Activated CD4-positive, alpha-beta memory T cell treated with anti-CD3 and anti-CD28 coated beads, Interleukin-2, amount 10 ng/mL, durations not matched to agents 7 days and 5 days (primary cell): ENCODE measurements around the gene RLN3. TPM values are rescaled to one million over a fixed set of nuclear protein-coding genes. Genes with fewer than 3 reads are reported as not detected.

ENCODE experiments used
- CTCF ChIA-PET: fragments of 350-600 bp; sonication (Branson Sonifier 250); formaldehyde crosslinking; loops from one replicate; lab custom pipeline; 2021; ENCODE audit warnings: antibody characterized with exemption, inconsistent platforms; lab: Charles Lee
- POLR2A ChIA-PET: fragments of 350-600 bp; sonication (Branson Sonifier 250); formaldehyde crosslinking; loops from one replicate; lab custom pipeline; 2021; ENCODE audit warnings: antibody characterized with exemption; lab: Charles Lee
- DNase-seq: peaks from one replicate; pipeline ENCODE4 v3.0.0-alpha.2; 2020
- H3K27ac Mint-ChIP-seq: one replicate; pipeline ENCODE4 v1.8.0; 2021; ENCODE audit warnings: mild to moderate bottlenecking, mixed read lengths
- H3K27me3 Mint-ChIP-seq: one replicate; pipeline ENCODE4 v1.8.0; 2021; ENCODE audit warnings: mixed read lengths
- H3K36me3 Mint-ChIP-seq: one replicate; pipeline ENCODE4 v1.8.0; 2021; ENCODE audit warnings: low read depth, mixed read lengths
- H3K4me1 Mint-ChIP-seq: one replicate; pipeline ENCODE4 v1.8.0; 2021; ENCODE audit warnings: mixed read lengths
- H3K4me3 Mint-ChIP-seq: one replicate; pipeline ENCODE4 v1.8.0; 2021; ENCODE audit warnings: mild to moderate bottlenecking, mixed read lengths
- H3K9me3 Mint-ChIP-seq: one replicate; pipeline ENCODE4 v1.8.0; 2021; ENCODE audit warnings: mixed read lengths
- total RNA-seq, 2 experiments: library from RNA; stranded (reverse); gene quantifications; one replicate each; pipeline ENCODE4 v1.2.3, GENCODE V29; 2021

RLN3 gene
- total RNA-seq, 2 experiments from 2014 or later = not detected

DNA sequence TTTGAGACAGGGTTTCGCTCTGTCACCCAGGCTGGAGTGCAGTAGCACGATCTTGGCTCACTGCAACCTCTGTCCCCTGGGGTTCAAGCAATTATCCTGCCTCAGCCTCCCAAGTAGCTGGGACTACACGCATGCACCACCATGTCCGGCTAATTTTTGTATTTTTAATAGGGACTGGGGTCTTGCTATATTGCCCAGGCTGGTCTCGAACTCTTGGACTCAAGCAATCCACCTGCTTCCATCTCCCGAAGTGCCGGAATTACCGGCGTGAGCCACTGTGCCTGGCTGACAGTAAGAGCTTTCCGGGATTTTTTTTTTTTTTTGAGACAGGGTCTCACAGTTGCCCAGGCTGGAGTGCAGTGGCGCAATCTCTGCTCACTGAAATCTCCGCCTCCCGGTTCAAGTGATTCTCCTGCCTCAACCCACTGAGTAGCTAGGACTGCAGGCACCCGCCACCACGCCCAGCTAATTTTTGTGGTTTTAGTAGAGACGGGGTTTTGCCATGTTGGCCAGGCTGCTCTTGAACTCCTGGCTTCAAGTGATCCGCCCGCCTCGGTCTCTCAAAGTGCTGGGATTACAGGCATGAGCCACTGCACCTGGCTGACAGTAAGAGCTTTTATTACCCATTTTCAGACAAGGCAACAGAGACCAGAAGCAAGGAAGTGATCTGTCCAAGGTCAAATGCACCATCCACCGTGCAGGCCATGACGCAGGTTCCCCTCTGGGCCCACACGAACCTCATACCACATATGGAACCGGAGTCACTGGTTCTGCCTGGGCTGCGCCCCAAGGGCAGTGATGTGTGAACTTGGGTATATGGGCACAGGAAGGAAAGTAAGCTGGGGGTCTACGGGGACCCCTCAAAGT lies 42.8 kb upstream of the RLN3 start:
- Mint-ChIP-seq H3K27ac (peak overlapping the region; percentile 98), H3K27me3 (no peaks in the 10 kb centered on the region), H3K4me3 (peak overlapping the region; percentile 49), H3K9me3 (no peaks in the 10 kb centered on the region), H3K4me1 (peaks cover 80% of the 10 kb centered on the region), H3K36me3 (peaks cover 17% of the 10 kb centered on the region)
- ChIA-PET POLR2A (interaction anchor here (0.6 to 10.2 kb wide), 10 partner anchors 8 to 478 kb away, joined by 3 to 157 read pairs (median 4); partner anchors contain the start of genes DCAF15, IL27RA and RFX1), CTCF (interaction anchor here (1.0 to 1.4 kb wide), 3 partner anchors 32 to 151 kb away, joined by 3 read pairs; partner anchors contain the start of gene ASF1B)
- peak; percentile 33 for DNase-seq

DNA sequence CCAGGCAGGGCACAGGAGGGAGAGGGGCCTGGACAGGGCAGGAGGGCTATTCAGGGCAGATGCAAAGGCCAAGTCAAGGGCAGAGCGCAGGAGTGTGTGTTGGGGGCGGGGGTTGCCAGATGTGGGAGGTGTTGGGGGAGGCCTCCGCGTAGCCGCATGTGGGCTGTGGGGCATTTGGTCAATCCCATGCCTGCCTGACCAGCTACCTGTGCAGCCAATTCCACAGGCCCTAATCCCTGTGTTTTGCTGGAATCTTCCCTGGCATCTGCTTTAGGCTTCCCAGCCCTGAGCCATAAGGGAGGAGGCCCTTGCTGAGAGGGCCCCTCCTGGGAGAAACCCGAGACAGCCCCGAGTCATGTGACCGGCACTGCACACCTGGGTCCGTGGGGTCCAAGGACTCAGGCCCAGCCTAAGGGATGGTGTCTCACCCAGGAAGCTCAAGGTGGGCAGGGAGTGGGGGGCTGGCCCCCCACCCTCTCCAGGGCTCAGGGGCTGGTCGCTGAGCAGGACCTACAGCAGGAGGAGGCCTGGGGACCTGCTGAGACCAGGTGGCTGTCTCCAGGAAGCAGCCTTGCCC lies 42.1 kb upstream of the RLN3 start:
- CTCF ChIA-PET = interaction anchor here (1.0 to 1.4 kb wide), 3 partner anchors 33 to 151 kb away, joined by 3 to 4 read pairs (median 3); partner anchors contain the start of genes ASF1B and IL27RA
- peak overlapping the region; percentile 49 for H3K4me3 Mint-ChIP-seq
- no peaks in the 10 kb centered on the region for H3K9me3 Mint-ChIP-seq
- peaks cover 79% of the 10 kb centered on the region for H3K4me1 Mint-ChIP-seq
- H3K27ac Mint-ChIP-seq = peak overlapping the region; percentile 98
- H3K36me3 Mint-ChIP-seq = peaks cover 19% of the 10 kb centered on the region
- DNase-seq = peak; percentile 31
- no peaks in the 10 kb centered on the region for H3K27me3 Mint-ChIP-seq
- POLR2A ChIA-PET = interaction anchor here (0.8 to 10.2 kb wide), 10 partner anchors 8 to 104 kb away, joined by 3 to 157 read pairs (median 4); partner anchors contain the start of genes DCAF15, IL27RA and RFX1

DNA sequence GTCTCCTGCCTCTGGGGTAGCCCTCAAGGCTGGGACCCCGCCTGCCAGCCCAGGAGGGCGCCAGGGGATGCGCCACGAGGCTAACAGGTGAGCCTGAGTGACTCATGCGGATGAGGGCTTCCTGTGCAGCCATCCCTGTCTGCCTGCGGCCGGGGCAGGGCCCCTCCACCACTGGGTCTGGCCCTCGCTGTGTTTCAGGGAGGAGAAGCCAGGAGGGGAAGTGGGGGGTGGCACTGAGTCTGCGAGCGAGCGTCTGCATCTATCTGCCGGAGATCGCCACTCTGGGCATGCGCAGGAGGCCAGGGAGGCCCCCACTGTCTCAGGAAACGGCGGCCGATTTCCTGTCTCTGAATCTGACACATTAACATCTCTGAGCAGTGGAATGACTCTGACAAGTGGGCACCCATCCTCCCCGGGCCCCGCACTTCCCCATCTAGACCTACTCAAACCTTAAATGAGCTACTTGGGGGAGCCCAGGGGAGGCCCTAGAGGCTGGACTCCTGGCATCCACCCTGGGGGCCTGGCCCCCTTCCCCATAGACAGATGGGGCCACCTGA lies 41.5 kb upstream of the RLN3 start:
- H3K4me3 Mint-ChIP-seq = peak overlapping the region; percentile 59
- POLR2A ChIA-PET = interaction anchor here (0.9 to 10.2 kb wide), 8 partner anchors 9 to 79 kb away, joined by 3 to 157 read pairs (median 4); partner anchors contain the start of genes DCAF15, IL27RA and RFX1
- no peaks in the 10 kb centered on the region for H3K27me3 Mint-ChIP-seq
- peak overlapping the region; percentile 98 for H3K27ac Mint-ChIP-seq
- CTCF ChIA-PET = interaction anchor here (0.6 to 1.7 kb wide), 7 partner anchors 17 to 202 kb away, joined by 3 to 4 read pairs (median 3); partner anchors contain the start of genes ASF1B, IL27RA and RFX1
- H3K9me3 Mint-ChIP-seq = no peaks in the 10 kb centered on the region
- peaks cover 22% of the 10 kb centered on the region for H3K36me3 Mint-ChIP-seq
- DNase-seq = peak; percentile 99
- H3K4me1 Mint-ChIP-seq = peaks cover 77% of the 10 kb centered on the region

DNA sequence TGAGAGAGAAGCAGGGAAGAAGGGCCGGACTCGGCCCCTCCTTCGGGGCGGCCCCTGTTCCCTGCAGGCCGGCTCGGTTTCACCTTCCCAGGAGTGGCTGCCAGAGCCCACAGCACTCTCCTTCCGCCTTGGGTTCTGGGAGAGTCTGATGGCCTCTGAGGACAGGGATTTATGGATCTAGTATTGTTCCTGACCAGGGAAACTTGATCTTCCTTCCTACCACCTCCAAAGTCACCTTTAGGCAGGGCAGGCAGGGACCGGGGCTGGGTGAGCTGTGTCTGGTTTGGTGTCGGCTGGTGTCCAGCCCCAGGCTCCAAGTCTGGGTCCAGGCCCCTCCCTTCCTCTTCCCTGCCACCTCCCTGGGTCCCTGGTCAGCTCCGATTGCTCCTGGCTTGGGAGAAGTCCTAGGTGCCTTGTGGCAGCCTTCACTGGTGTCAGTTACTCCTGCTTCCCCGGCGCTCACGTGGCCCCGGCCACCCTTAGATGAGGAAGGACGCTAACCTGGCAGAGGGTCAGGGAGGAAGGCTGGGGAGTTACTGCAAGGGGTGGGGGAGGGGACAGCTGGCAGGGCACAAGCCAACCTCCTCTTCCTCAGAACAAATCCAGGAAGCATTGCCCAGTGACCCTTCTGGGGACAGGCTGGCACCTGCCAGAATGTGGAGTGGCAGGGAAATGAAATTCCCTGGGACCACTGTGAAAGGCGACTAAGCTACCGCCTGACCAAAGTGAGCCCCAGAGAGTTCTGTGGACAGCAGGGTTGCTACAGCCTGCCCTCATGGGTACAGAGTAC lies 40.7 kb upstream of the RLN3 start:
- no peaks in the 10 kb centered on the region for H3K27me3 Mint-ChIP-seq
- peaks cover 26% of the 10 kb centered on the region for H3K36me3 Mint-ChIP-seq
- peaks cover 69% of the 10 kb centered on the region for H3K4me1 Mint-ChIP-seq
- ChIA-PET POLR2A (interaction anchor here (0.9 to 10.2 kb wide), 5 partner anchors 15 to 80 kb away, joined by 3 to 157 read pairs (median 31); partner anchors contain the start of genes DCAF15, IL27RA and RFX1), CTCF (interaction anchor here (0.6 to 1.7 kb wide), 6 partner anchors 16 to 203 kb away, joined by 3 to 4 read pairs (median 3); partner anchors contain the start of genes ASF1B, IL27RA and RFX1)
- peak overlapping the region; percentile 98 for H3K27ac Mint-ChIP-seq
- DNase-seq = no peak
- H3K4me3 Mint-ChIP-seq = peak overlapping the region; percentile 59
- H3K9me3 Mint-ChIP-seq = no peaks in the 10 kb centered on the region

DNA sequence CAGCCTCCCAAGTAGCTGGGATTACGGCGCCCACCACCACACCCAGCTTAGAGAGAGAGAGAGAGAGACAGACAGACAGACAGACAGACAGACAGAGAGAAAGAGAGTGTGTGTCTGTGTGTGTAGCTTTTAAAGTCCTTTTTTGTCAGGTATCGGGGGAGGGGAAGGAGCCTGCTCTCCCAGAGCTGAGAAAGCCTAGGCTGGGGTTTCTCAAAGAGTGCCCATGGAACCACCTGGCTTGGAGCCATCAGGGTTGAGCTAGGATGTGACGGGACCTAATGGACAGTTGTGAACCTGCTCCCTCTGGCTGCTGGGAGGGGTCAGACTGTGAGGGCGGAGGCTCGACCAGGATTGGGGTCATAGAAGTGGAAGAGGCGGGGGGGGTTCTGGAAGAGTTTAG lies 38.5 kb upstream of the RLN3 start:
- POLR2A ChIA-PET = interaction anchor here (1.1 to 10.2 kb wide), 2 partner anchors 13 to 42 kb away, joined by 3 to 157 read pairs; partner anchors contain the start of genes IL27RA and RFX1

DNA sequence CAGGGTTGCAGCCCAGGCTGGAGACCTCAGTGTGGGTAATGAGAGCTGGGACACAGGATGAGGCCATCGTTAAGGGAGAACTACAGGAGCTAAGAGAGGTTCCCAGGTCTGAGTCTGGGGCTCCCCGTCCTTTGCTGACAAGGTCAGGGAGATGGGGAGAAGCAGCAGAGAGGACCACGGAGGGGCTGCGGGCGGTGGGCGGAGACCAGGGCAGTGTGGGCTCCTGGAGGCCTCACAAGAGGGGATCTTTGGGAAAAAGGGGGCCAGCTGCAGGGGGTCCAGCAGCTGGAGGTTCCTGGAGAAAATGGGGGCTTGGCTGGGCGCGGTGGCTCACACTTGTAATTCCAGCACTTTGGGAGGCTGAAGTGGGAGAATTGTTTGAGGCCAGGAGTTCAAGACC lies 37.9 kb upstream of the RLN3 start:
- Mint-ChIP-seq H3K27me3 (no peaks in the 10 kb centered on the region), H3K4me3 (no peak overlapping the region), H3K36me3 (peaks cover 27% of the 10 kb centered on the region), H3K9me3 (no peaks in the 10 kb centered on the region), H3K4me1 (peaks cover 52% of the 10 kb centered on the region), H3K27ac (no peak overlapping the region)
- POLR2A ChIA-PET = interaction anchor here (1.1 to 10.2 kb wide), 2 partner anchors 13 to 42 kb away, joined by 3 to 157 read pairs; partner anchors contain the start of genes IL27RA and RFX1
- CTCF ChIA-PET = interaction anchor here (1.4 kb wide), 1 partner anchor 70 kb away, joined by 4 read pairs; no protein-coding TSS in a partner anchor
- no peak for DNase-seq

More for the DNA sequence above, 38.5 kb upstream of the RLN3 start:
- H3K4me1 Mint-ChIP-seq = peaks cover 57% of the 10 kb centered on the region
- no peak overlapping the region for H3K4me3 Mint-ChIP-seq
- peaks cover 27% of the 10 kb centered on the region for H3K36me3 Mint-ChIP-seq
- H3K27ac Mint-ChIP-seq = peak overlapping the region; percentile 98
- H3K27me3 Mint-ChIP-seq = no peaks in the 10 kb centered on the region
- CTCF ChIA-PET = interaction anchor here (1.4 kb wide), 1 partner anchor 70 kb away, joined by 4 read pairs; no protein-coding TSS in a partner anchor
- no peaks in the 10 kb centered on the region for H3K9me3 Mint-ChIP-seq
- DNase-seq = no peak

DNA sequence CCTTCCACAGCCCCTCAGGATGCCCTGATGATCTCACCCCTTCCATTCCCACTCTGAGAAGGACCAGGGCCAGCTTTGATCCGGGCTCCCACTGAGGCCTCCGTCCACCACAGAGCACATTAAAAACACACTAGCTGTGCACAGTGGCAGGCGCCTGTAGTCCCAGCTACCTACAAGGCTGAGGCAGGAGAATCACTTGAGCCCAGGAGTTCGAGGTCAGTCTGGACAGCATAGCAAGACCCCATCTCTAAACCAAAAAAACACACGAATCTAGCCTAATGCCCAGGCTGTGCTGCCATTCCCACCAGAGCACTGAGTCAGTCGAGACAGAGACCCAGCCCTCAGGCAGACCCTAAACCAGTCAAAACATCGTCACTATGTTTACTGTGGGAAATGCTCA lies 35.9 kb upstream of the RLN3 start:
- ChIA-PET POLR2A (interaction anchor here (1.0 to 1.1 kb wide), 2 partner anchors 9 to 11 kb away, joined by 3 to 4 read pairs; no protein-coding TSS in a partner anchor), CTCF (no interaction called here)
- H3K9me3 Mint-ChIP-seq = no peaks in the 10 kb centered on the region
- peaks cover 32% of the 10 kb centered on the region for H3K4me1 Mint-ChIP-seq
- H3K27ac Mint-ChIP-seq = no peak overlapping the region
- no peak for DNase-seq
- H3K36me3 Mint-ChIP-seq = peaks cover 24% of the 10 kb centered on the region
- no peak overlapping the region for H3K4me3 Mint-ChIP-seq
- H3K27me3 Mint-ChIP-seq = no peaks in the 10 kb centered on the region

DNA sequence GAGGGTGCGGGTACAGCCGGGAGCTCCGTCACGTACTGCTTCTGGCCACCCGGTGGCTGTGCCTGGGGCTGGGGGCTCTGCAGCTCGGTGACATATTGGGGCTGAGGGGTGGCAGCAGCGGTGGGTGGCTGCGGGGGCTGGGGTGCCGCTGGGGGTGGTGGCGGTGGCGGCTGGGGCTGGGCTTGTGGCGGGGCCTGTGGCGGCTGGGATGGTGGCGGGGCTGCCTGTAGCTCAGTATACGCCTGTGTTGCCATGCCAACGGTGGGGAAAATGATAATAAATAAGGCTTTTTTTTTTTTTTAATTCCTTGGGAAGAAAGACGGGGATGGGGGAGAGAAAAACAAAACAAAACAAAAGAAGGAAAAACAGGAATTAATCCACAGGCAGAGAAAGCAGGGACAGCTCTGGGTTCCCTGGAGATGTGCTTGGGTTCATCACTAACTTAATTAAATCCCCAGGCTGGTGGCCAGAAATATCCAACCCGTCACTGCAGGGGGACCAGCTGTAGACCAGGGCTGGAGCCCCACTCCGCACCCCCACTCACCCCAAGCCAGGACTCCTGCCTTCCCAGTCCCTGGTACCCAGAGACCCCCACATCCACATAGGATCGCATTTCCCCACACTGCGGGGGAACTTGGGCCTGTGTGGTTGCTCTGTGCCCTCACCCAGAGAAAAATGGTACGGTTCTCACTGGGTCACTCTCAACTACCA lies 34.2 kb upstream of the RLN3 start:
- peaks cover 1% of the 10 kb centered on the region for H3K9me3 Mint-ChIP-seq
- peaks cover 18% of the 10 kb centered on the region for H3K4me1 Mint-ChIP-seq
- H3K27ac Mint-ChIP-seq = no peak overlapping the region
- POLR2A ChIA-PET = interaction anchor here (0.9 to 1.0 kb wide), 2 partner anchors 9 to 10 kb away, joined by 3 to 4 read pairs; no protein-coding TSS in a partner anchor
- no peak overlapping the region for H3K4me3 Mint-ChIP-seq
- no peaks in the 10 kb centered on the region for H3K27me3 Mint-ChIP-seq
- peaks cover 34% of the 10 kb centered on the region for H3K36me3 Mint-ChIP-seq
- no peak for DNase-seq
- CTCF ChIA-PET = interaction anchor here (0.7 to 1.1 kb wide), 2 partner anchors 143 to 566 kb away, joined by 3 read pairs; partner anchors contain the start of gene ASF1B

DNA sequence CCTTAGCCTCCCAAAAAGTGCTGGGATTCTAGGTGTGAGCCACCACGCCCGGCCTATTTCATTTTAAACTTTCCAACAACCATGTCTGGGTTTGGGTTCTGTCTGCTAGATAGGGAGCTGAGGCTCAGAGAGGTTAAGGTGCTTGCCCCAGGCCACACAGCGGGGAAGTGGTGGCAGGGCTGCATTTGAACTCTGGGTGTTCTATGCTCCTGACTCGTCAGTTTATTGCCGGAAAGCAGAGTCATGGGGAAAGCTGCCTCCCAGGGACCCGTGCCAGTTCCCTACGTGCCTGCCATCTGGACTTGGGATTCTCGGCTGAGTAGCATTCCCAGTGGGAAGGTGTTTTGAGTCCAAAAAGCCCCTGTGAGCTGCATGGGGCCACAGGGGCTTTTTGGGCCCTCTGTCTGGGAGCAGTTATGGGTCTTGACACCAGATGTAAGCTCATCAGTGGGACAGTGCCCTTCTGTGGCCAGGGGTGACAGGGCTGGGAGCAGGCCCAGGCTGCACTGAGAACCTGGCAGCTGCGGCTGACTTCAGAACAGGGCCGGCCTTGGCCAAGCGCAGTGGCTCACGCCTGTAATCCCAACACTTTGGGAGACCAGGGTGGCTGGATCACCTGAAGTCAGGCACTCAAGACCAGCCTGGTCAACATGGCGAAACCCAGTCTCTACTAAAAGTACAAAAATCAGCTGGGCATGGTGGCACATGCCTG lies 32.8 kb upstream of the RLN3 start:
- Mint-ChIP-seq H3K4me1 (peaks cover 5% of the 10 kb centered on the region), H3K36me3 (peaks cover 36% of the 10 kb centered on the region), H3K27ac (no peak overlapping the region), H3K4me3 (no peak overlapping the region), H3K9me3 (peaks cover 8% of the 10 kb centered on the region), H3K27me3 (no peaks in the 10 kb centered on the region)
- DNase-seq = no peak
- ChIA-PET CTCF (no interaction called here), POLR2A (interaction anchor here (0.9 to 1.4 kb wide), 2 partner anchors 9 to 11 kb away, joined by 3 read pairs; partner anchors contain the start of gene RFX1)

DNA sequence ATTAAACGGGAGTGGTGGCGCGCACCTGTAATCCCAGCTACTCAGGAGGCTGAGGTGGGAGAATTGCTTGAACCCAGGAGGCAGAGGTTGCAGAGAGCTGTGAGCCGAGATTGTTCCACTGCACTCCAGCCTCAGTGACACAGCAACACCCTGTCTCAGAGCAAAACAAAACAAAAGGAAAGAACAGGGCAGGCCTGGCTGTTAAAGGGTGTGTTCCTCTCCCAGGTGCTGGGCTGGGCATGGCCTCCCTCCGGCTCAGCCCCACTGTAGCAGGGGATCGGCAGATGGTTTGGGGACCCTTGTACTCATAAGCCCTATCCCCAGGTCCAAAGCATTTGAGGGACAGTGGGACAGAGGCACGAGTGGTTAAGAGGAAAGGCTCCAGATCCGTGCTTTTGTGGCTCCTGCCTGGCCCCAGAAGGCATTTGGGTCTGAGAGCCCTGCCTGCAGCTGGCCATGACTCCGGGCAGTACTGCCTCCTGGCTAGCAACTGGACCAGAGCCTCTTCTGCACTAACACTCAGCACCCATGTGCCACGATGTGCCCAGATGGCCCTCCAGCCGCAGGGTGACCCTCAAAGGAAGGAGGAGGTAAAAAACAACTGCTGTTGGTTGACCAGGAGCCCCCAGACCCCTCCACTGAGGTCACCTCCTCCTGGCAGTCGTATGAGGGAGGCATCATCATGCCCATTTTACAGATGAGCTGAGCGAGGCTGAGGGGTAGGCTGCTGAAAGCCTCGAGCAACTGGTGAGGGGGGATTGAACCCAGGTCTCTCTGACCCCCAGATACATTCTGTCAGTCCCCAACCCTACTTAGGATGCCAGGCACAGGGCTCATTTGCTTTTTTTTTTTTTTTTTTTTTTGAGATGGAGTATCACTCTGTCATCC lies 31.8 kb upstream of the RLN3 start:
- Mint-ChIP-seq H3K36me3 (peaks cover 40% of the 10 kb centered on the region), H3K4me3 (no peak overlapping the region), H3K4me1 (peaks cover 10% of the 10 kb centered on the region), H3K27ac (no peak overlapping the region), H3K27me3 (no peaks in the 10 kb centered on the region), H3K9me3 (peaks cover 9% of the 10 kb centered on the region)
- no peak for DNase-seq
- ChIA-PET CTCF (no interaction called here), POLR2A (interaction anchor here (0.9 to 1.4 kb wide), 2 partner anchors 10 kb away, joined by 3 read pairs; partner anchors contain the start of gene RFX1)
